Fibroblast of upper back skin (primary cell): Measurements from ENCODE around the gene TCF15.
"Not testable (repeated sequence)": the region's sequence is repeated elsewhere in the genome, so short reads cannot be mapped to it uniquely, and the experiment has no call there.

Experiments used
- DNase-seq: peaks from one replicate; pipeline ENCODE4 v3.0.0-alpha.2; 2013

The TCF15 gene

GRCh38 chr20:609371-609964, 641 bp downstream of the TCF15 start:
- no peak for DNase-seq

DNA sequence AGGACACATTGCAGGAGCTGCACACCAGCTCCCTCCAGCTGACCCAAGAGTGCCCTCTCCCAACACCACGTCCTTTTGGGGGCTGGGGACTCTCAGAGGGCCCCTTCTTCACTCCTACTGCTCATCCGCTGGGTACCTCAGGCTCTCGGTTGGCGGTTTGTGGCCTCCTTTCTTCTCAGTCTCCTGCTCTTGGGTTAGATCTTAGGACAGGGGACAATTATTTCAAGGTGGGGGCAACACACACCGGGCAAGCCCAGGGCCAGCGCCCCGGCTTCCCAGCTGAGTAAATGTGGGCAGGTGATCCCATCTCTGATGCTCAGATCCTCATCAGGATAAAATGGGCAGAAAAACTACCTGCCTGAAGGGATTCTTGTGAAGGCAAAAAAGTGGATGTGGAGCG, 1.1 kb downstream of the TCF15 start:
- DNase-seq = no peak

DNA sequence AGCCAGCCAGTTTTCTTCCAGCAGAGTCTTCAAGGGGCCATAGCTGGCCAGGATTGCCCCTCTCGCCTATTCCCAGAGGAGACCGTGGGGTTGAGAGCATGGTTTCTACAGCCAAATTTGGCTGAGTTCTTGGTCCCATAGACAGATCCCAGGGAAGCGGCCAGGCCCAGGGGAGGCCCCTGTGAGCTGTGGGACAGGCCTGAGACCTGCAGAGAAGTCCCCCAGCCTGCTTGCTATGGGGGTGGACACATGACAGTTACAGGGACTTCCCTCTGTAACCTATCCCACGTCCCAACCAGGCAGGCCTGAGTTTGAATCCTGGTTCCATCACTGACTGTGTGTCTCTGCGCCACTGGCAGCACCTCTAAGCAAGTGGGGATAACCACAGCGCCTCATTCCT, 2.6 kb downstream of the TCF15 start:
- no peak for DNase-seq

GRCh38 chr20:605237-605636, 4.9 kb downstream of the TCF15 start:
- no peak for DNase-seq

DNA sequence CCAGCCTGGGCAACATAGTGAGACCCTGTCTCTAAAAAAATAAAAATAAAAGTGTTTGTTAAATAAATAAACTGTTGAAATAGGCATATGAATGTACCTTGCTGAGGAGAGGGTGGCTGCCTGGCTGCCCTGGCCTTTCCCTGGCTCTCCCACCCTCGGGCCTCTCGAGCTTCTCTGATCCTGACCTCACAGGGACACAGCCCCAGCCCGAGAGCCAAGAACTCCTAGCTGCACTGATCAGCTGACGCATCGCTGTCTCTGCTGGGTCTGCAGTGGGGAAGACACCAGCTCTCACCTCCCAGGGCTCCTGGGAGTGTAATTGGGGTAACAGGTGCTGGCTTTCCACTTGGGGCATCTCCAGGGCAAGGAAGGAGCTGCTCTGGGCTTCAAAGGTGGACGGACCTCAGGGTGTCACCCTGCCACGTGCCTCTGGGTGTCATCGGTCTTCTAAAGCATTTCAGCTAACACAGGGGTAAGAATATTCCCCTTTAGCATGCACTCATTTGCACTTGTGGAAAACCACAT, 6.9 kb downstream of the TCF15 start:
- DNase-seq = no peak

GRCh38 chr20:602111-602970, 7.8 kb downstream of the TCF15 start:
- no peak for DNase-seq

- no peak for DNase-seq
These were observed 9.4 kb downstream of the TCF15 start for GRCh38 chr20:600736-601135.

DNA sequence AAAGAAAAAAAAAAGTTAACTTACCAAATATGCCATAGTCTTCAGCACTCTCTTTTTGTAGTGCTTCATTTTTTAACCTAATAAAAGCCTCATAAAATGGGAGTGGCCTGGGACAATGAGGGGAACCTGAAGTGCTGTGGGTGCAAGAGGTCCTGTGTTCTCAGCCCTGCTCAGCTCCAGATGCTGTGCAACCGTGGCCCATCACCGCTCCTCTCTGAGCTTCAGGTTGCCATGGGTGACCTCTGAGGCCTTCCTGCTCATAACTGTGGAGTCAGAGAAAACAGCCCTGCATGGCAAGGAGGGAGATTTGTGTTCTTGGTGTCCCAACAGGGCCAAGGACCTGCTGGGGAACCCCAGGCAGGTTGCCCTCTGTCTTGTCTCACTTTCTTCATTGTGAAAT, 10.0 kb downstream of the TCF15 start:
- DNase-seq = no peak

DNA sequence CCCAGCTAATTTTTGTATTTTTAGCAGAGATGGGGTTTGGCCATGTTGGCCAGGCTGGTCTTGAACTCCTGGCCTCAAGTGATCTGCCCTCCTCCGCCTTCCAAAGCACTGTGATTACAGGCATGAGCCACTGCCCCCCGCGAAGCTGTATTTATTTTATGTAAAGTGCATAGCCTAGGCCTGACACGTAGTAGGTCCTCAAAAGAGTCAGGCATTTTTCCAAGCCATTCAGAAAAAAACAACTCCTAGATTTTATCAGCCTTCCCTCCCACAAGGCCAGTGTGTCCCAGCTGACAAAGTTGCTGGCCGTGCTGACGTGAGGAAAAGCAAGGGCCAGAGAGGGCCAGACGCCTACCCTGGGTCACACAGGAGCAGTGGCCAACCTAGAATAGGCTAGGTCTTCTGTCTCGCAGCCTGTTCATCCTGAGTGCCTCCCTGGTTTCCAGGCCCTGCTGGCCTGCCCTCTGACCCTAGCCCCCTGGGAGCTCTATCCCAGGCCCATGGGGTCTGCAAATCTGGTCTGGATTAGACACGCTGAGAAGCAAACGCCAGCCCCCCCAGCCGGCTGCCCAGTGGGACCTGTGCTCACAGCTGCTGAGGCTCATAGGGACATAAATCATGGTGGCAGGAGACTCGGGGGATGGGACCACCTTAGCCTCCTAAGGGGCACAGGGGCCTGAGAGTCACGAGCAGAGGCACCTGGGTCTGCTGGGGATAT, 11.8 kb downstream of the TCF15 start:
- no peak for DNase-seq

GRCh38 chr20:597560-597959, 12.5 kb downstream of the TCF15 start:
- DNase-seq = no peak

DNA sequence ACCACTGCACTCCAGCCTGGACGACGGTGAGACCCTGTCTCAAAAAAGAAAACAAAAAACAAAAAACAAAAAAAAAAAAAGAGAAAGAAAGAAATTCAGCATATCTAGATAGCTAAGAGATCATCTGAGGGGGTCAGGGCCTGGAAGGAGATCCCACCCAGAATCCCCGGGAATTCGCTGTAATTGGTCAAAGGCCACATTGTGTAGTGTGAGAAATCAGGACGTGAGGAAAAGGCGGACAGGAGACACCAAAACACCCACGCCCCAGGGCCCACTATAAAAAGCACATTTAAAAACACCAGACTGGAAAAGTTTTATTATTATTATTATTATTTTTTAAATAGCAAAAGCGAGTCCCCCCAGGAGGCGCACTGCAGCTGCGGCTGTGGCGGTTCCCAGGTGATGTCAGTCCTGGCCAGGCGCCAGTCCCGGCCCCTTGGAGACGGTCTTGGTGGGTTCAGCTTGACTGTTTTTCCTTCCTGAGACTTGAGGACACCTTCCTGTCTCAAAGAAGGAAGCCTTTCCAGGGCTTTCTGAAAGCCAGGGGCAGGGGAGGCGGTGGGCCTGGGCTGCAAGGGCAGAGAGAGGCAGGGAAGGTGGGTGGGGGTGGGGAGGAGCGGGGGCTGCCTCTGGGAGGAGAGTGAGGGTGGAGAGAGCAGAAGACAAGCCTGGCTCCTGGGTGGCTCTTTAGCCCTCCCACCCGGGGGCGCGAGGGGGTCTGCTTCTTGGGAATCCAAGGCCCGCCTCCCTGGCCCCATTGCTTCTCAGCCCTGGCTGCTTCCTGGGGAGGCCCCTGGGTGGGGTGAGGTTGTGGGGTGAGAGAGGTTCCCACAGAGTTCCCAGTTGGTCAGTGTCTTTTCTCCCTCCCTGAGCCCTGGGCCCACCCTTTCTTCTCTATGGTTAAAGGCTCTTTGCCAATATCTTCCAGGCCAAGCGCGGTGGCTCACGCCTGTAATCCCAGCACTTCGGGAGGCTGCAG, 14.5 kb downstream of the TCF15 start:
- DNase-seq = no peak

DNA sequence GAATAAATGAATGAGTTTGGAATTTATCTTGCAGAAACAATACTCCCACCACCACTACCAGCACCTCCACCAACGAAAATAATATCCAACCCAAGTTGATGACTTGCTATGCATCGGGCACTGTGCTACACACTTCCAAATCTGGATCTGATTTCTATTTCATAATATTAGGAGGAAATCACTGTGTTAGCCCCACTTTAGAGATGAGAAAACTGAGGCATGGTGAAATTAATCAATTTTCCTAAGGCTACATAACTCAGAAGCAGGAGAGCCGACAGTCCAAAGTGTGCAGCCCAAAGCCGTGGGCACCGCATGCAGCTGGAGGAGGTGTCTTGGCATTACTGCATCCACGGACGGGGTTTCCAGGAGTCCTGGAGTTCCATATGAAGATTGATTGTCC, 17.6 kb downstream of the TCF15 start:
- DNase-seq = no peak

DNA sequence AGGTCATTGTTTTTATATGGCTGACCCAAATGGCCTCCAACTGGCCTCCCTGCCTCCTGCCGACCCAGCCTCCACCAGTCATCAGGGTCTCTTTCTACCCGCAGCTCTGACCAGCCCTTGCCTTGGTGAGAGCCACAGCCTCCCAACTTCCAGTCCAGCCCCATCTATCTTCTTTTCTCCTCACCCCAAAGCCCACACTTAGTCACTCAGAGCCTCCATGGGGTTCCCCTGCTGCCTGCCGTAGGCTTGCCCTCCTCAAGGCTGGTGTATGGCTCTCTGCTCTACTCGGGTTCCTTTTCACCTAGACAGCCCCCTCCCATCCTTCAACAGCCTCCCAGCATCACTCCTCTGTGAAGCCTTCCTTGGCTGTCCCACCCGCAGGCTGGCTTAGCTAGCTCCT, 18.2 kb downstream of the TCF15 start:
- DNase-seq = no peak

GRCh38 chr20:588932-589672, 21.0 kb downstream of the TCF15 start:
- DNase-seq = no peak

GRCh38 chr20:588476-588875, 21.6 kb downstream of the TCF15 start:
- DNase-seq = no peak

DNA sequence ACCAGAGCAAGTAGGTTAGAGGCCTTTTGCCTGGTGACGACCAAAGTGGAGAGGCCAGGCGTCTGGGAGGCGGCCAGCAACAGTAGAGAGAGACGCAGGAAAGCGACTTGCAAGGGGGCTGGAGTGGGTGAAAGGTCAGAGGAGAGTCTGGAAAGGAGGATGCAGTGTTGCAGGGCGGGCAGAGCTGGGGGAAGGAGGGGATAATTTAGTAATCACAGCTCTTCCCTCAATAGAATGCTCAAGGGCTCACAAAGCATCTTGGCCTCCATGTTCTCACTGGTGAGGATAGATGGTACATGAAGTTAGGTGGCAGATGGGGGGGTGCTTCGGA, 25.2 kb downstream of the TCF15 start:
- no peak for DNase-seq

- no peak for DNase-seq
These were observed 25.7 kb downstream of the TCF15 start for GRCh38 chr20:584161-584970.

DNA sequence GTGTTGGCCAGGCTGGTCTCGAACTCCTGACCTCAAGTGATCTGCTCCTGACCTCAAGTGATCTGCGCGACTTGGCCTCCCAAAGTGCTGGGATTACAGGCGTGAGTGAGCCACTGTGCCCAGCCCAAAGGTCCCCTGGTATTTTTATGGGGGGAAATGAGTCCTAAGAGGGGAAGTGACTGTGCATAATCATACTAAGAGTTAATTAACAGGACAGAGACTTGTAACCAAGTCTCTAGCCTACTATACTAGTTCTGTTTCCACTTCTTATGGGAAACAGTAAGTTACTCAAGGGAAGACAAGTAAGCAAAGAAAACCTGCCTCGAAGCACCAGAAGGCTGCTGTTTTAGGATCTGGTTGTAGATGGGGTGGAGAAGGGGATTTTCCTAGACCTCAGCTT, 27.9 kb downstream of the TCF15 start:
- no peak for DNase-seq

- DNase-seq = not testable (repeated sequence)
These were observed 31.0 kb downstream of the TCF15 start for GRCh38 chr20:578940-579690.

DNA sequence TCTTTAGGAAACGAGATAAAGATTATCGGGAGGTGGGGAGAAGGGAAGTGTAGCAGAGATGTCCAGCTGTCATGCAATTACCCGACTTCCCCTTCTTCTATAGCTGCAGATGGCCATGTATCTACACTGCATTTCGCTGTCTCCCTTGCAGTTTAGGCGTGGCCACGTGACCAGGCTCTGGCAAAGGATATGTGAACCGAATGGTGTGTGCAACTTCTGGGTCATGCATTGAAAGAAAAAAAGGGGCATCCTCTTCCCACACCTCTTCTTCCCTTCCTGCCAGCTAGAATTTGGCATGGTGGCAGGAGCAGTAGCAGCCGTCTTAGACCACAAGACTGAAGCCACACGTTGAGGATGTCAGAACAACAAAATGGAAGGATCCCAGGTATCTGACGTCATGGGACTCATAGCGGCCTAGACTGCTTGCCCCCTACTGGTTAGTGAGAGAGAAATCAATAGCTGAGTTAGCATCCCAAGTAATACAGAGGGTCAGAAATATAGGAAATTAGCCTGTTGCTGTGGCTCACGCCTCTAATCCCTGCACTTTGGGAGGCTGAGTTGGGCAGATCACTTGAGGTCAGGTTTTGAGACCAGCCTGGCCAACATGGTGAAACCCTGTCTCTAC, 32.8 kb downstream of the TCF15 start:
- DNase-seq = no peak
